HEK293 (cell line): ENCODE results near the gene CACHD1.

Experiments used
- CTCF ChIA-PET: fragments of 350-600 bp; formaldehyde crosslinking; extraction: SDS; loops from one replicate; lab custom pipeline; 2021; ENCODE audit warnings: antibody characterized with exemption; lab: Yijun Ruan, JAX
- POLR2A ChIA-PET: fragments of 300-600 bp; formaldehyde crosslinking; extraction: SDS; loops from one replicate; lab custom pipeline; 2020; ENCODE audit warnings: antibody characterized with exemption, inconsistent platforms; lab: Yijun Ruan, JAX
- H3K27ac ChIP-seq: fragments of 200-500 bp; sonication (Bioruptor generic); 2 replicates; pipeline ENCODE4 v1.5.1; 2014; ENCODE audit warnings: low read depth, low read length, control low read depth, inconsistent platforms; ENCODE audit errors: extremely low read depth
- H3K36me3 ChIP-seq, 2 experiments: fragments of 200-500 bp in 1 of 2; sonication (Bioruptor generic) in 1 of 2; 1 replicate in 1 of 2; 2 replicates in 1 of 2; pipeline ENCODE4 v1.5.1; 2014 to 2017; ENCODE audit warnings: inconsistent platforms in 2 of 2, low read length in 2 of 2; ENCODE audit not compliant: control insufficient read depth in 2 of 2, insufficient read depth in 1 of 2
- H3K4me1 ChIP-seq: fragments of 200-500 bp; sonication (Bioruptor generic); 2 replicates; pipeline ENCODE4 v1.5.1; 2014; ENCODE audit warnings: mild to moderate bottlenecking, low read length, inconsistent platforms; ENCODE audit not compliant: control insufficient read depth, insufficient read depth
- H3K4me3 ChIP-seq: 2 replicates; pipeline ENCODE4 v1.5.1; 2011; ENCODE audit warnings: low read depth, mild to moderate bottlenecking, control low read depth, low read length, moderate library complexity
- H3K9me3 ChIP-seq: fragments of 200-500 bp; sonication (Bioruptor generic); 2 replicates; pipeline ENCODE4 v1.5.1; 2014; ENCODE audit warnings: low read depth, low read length, inconsistent platforms; ENCODE audit not compliant: control insufficient read depth, insufficient read depth
- EGR2 ChIP-seq: fragments of 450-650 bp; formaldehyde crosslinking; IDR thresholded peaks from 2 replicates; pipeline ENCODE4 v1.5.1; 2016; ENCODE audit warnings: low read depth, missing biosample characterization, missing genetic modification characterization
- GLIS2 ChIP-seq: fragments of 450-650 bp; formaldehyde crosslinking; IDR thresholded peaks from 2 replicates; pipeline ENCODE4 v1.5.1; 2016; ENCODE audit warnings: missing biosample characterization, missing genetic modification characterization
- MEIS1 ChIP-seq: sonication (generic); formaldehyde crosslinking; IDR thresholded peaks from 2 replicates; pipeline ENCODE4 v1.8.1; 2022; ENCODE audit warnings: missing genetic modification reagents, mild to moderate bottlenecking, borderline replicate concordance
- SCRT1 ChIP-seq: fragments of 450-650 bp; formaldehyde crosslinking; IDR thresholded peaks from 2 replicates; pipeline ENCODE4 v1.5.1; 2016; ENCODE audit warnings: missing biosample characterization, missing genetic modification characterization, borderline replicate concordance
- SCRT2 ChIP-seq: fragments of 450-650 bp; formaldehyde crosslinking; IDR thresholded peaks from 2 replicates; pipeline ENCODE4 v1.5.1; 2016; ENCODE audit warnings: missing biosample characterization, missing genetic modification characterization
- ZBTB48 ChIP-seq: fragments of 450-650 bp; formaldehyde crosslinking; IDR thresholded peaks from 2 replicates; pipeline ENCODE4 v1.5.1; 2016; ENCODE audit warnings: missing biosample characterization, missing genetic modification characterization
- ZBTB7A ChIP-seq: fragments of 450-650 bp; formaldehyde crosslinking; IDR thresholded peaks from 2 replicates; pipeline ENCODE4 v1.5.1; 2016; ENCODE audit warnings: low read depth, missing biosample characterization, missing genetic modification characterization
- ZFHX2 ChIP-seq: fragments of 450-650 bp; formaldehyde crosslinking; conservative IDR thresholded peaks from 2 replicates; pipeline ENCODE4 v1.5.1; 2016; ENCODE audit warnings: missing biosample characterization, missing genetic modification characterization
- ZNF169 ChIP-seq: fragments of 450-650 bp; formaldehyde crosslinking; IDR thresholded peaks from 2 replicates; pipeline ENCODE4 v1.5.1; 2016; ENCODE audit warnings: missing biosample characterization, missing genetic modification characterization
- ZNF221 ChIP-seq: fragments of 450-650 bp; formaldehyde crosslinking; IDR thresholded peaks from 2 replicates; pipeline ENCODE4 v1.5.1; 2017; ENCODE audit warnings: missing biosample characterization, missing genetic modification characterization, borderline replicate concordance
- ZNF335 ChIP-seq: fragments of 450-650 bp; formaldehyde crosslinking; conservative IDR thresholded peaks from 2 replicates; pipeline ENCODE4 v1.5.1; 2016; ENCODE audit warnings: missing biosample characterization, missing genetic modification characterization
- ZNF501 ChIP-seq: fragments of 450-650 bp; formaldehyde crosslinking; IDR thresholded peaks from 2 replicates; pipeline ENCODE4 v1.5.1; 2016; ENCODE audit warnings: missing biosample characterization, missing genetic modification characterization
- ZNF513 ChIP-seq: fragments of 450-650 bp; IDR thresholded peaks from 2 replicates; pipeline ENCODE4 v1.5.1; 2018; ENCODE audit warnings: missing biosample characterization, missing genetic modification characterization
- ZNF529 ChIP-seq: fragments of 450-650 bp; formaldehyde crosslinking; IDR thresholded peaks from 2 replicates; pipeline ENCODE4 v1.5.1; 2017; ENCODE audit warnings: missing genetic modification characterization, missing biosample characterization; ENCODE audit not compliant: insufficient replicate concordance
- ZNF560 ChIP-seq: fragments of 450-650 bp; formaldehyde crosslinking; IDR thresholded peaks from 2 replicates; pipeline ENCODE4 v1.5.1; 2017; ENCODE audit warnings: missing biosample characterization, missing genetic modification characterization, borderline replicate concordance
- ZNF571 ChIP-seq: fragments of 450-650 bp; formaldehyde crosslinking; IDR thresholded peaks from 2 replicates; pipeline ENCODE4 v1.5.0; 2017; ENCODE audit warnings: missing biosample characterization, missing genetic modification characterization
- ZNF777 ChIP-seq: fragments of 450-650 bp; formaldehyde crosslinking; IDR thresholded peaks from 2 replicates; pipeline ENCODE4 v1.5.1; 2017; ENCODE audit warnings: missing biosample characterization, missing genetic modification characterization, borderline replicate concordance
- TF ChIP-seq, protein P1 (sequence below): fragments of 450-650 bp; formaldehyde crosslinking; IDR thresholded peaks from 2 replicates; pipeline ENCODE4 v1.5.1; 2016; ENCODE audit warnings: missing biosample characterization, missing genetic modification characterization
- TF ChIP-seq, protein P2 (sequence below): fragments of 450-650 bp; formaldehyde crosslinking; IDR thresholded peaks from 2 replicates; pipeline ENCODE4 v1.5.1; 2016; ENCODE audit warnings: missing biosample characterization, missing genetic modification characterization, low read depth
- TF ChIP-seq, protein P3 (sequence below): sonication (generic); formaldehyde crosslinking; IDR thresholded peaks from 2 replicates; pipeline ENCODE4 v1.8.1; 2022; ENCODE audit warnings: mild to moderate bottlenecking, moderate library complexity, missing genetic modification reagents

CACHD1 gene

GRCh38 chr1:64469116-64469976, 583 bp upstream of the CACHD1 start:
- no peak for TF ChIP-seq ZNF169 (tag by site-specific recombination)
- TF ChIP-seq ZNF529 (tag by site-specific recombination) = no peak
- TF ChIP-seq, protein P1, sequence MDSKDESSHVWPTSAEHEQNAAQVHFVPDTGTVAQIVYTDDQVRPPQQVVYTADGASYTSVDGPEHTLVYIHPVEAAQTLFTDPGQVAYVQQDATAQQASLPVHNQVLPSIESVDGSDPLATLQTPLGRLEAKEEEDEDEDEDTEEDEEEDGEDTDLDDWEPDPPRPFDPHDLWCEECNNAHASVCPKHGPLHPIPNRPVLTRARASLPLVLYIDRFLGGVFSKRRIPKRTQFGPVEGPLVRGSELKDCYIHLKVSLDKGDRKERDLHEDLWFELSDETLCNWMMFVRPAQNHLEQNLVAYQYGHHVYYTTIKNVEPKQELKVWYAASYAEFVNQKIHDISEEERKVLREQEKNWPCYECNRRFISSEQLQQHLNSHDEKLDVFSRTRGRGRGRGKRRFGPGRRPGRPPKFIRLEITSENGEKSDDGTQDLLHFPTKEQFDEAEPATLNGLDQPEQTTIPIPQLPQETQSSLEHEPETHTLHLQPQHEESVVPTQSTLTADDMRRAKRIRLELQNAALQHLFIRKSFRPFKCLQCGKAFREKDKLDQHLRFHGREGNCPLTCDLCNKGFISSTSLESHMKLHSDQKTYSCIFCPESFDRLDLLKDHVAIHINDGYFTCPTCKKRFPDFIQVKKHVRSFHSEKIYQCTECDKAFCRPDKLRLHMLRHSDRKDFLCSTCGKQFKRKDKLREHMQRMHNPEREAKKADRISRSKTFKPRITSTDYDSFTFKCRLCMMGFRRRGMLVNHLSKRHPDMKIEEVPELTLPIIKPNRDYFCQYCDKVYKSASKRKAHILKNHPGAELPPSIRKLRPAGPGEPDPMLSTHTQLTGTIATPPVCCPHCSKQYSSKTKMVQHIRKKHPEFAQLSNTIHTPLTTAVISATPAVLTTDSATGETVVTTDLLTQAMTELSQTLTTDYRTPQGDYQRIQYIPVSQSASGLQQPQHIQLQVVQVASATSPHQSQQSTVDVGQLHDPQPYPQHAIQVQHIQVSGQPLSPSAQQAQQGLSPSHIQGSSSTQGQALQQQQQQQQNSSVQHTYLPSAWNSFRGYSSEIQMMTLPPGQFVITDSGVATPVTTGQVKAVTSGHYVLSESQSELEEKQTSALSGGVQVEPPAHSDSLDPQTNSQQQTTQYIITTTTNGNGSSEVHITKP (tag by site-specific recombination) = peak; percentile 56
- no peak for TF ChIP-seq MEIS1 (CRISPR knock-in tag)
- TF ChIP-seq ZBTB48 (tag by site-specific recombination) = peak; percentile 85
- TF ChIP-seq, protein P2, sequence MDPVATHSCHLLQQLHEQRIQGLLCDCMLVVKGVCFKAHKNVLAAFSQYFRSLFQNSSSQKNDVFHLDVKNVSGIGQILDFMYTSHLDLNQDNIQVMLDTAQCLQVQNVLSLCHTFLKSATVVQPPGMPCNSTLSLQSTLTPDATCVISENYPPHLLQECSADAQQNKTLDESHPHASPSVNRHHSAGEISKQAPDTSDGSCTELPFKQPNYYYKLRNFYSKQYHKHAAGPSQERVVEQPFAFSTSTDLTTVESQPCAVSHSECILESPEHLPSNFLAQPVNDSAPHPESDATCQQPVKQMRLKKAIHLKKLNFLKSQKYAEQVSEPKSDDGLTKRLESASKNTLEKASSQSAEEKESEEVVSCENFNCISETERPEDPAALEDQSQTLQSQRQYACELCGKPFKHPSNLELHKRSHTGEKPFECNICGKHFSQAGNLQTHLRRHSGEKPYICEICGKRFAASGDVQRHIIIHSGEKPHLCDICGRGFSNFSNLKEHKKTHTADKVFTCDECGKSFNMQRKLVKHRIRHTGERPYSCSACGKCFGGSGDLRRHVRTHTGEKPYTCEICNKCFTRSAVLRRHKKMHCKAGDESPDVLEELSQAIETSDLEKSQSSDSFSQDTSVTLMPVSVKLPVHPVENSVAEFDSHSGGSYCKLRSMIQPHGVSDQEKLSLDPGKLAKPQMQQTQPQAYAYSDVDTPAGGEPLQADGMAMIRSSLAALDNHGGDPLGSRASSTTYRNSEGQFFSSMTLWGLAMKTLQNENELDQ (tag by site-specific recombination) = no peak
- peak; percentile 94 for TF ChIP-seq SCRT2
- TF ChIP-seq EGR2 (tag by site-specific recombination) = 0 out of 2 replicates have a peak, but pooled peaks have one; percentile 7
- TF ChIP-seq ZNF221 (tag by site-specific recombination) = no peak
- TF ChIP-seq ZNF335 = peak; percentile 46
- peak; percentile 88 for TF ChIP-seq SCRT1
- peak; percentile 70 for TF ChIP-seq ZFHX2 (tag by site-specific recombination)
- TF ChIP-seq ZNF560 (tag by site-specific recombination) = no peak
- no peak for TF ChIP-seq ZNF571
- Histone ChIP-seq H3K27ac (peak overlapping the region; percentile 99), H3K4me3 (peak overlapping the region; percentile 72), H3K4me1 (peaks cover 23% of the 10 kb centered on the region), H3K36me3 (no peaks in the 10 kb centered on the region), H3K9me3 (no peaks in the 10 kb centered on the region)
- ChIA-PET CTCF (no interaction called here), POLR2A (no interaction called here)

GRCh38 chr1:64470665-64471217, 812 bp downstream of the CACHD1 start:
- peak overlapping the region; percentile 72 for H3K4me3 ChIP-seq
- peaks cover 26% of the 10 kb centered on the region for H3K4me1 ChIP-seq
- peak overlapping the region; percentile 99 for H3K27ac ChIP-seq
- ChIA-PET POLR2A (no interaction called here), CTCF (interaction anchor here (2.2 kb wide), 1 partner anchor 15 kb away, joined by 8 read pairs; no protein-coding TSS in a partner anchor)
- H3K36me3 ChIP-seq = no peaks in the 10 kb centered on the region; a peak in 1 of 3 replicates
- no peaks in the 10 kb centered on the region for H3K9me3 ChIP-seq
- TF ChIP-seq ZNF513 (tag by site-specific recombination) (peak; percentile 48), ZBTB7A (tag by site-specific recombination) (peak; percentile 54; the same call in 1 of the 2 replicates), ZNF335 (peak; percentile 93), ZNF777 (tag by site-specific recombination) (0 out of 2 replicates have a peak, but pooled peaks have one; percentile 35), GLIS2 (tag by site-specific recombination) (peak; percentile 63), ZNF501 (tag by site-specific recombination) (no peak)
- TF ChIP-seq, protein P3, sequence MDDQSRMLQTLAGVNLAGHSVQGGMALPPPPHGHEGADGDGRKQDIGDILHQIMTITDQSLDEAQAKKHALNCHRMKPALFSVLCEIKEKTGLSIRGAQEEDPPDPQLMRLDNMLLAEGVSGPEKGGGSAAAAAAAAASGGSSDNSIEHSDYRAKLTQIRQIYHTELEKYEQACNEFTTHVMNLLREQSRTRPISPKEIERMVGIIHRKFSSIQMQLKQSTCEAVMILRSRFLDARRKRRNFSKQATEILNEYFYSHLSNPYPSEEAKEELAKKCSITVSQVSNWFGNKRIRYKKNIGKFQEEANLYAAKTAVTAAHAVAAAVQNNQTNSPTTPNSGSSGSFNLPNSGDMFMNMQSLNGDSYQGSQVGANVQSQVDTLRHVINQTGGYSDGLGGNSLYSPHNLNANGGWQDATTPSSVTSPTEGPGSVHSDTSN (CRISPR knock-in tag) = no peak
